Epithelial cell of proximal tubule (primary cell): ENCODE data around the gene CNTF. TPM values are rescaled to one million over a fixed set of nuclear protein-coding genes. Genes with fewer than 3 reads are reported as not detected.

Experiments
- DNase-seq: peaks from one replicate; pipeline ENCODE4 v3.0.0-alpha.2; 2011; ENCODE audit warnings: low read depth
- H3K4me3 ChIP-seq: 2 replicates; pipeline ENCODE4 v1.5.1; 2011; ENCODE audit warnings: low read depth, mild to moderate bottlenecking, low read length
- CTCF ChIP-seq: conservative IDR thresholded peaks from 2 replicates; pipeline ENCODE4 v1.5.1; 2012; ENCODE audit warnings: low read depth, mild to moderate bottlenecking, low read length
- total RNA-seq: library from RNA; depleted of rRNA; stranded (reverse); fragments of >200 nt; gene quantifications from 2 replicates; pipeline ENCODE4 v1.2.3, GENCODE V29; 2015

The CNTF gene
- total RNA-seq, 1 donor from 2014 or later: 0.29 TPM

GRCh38 chr11:58578136-58578634, 44.3 kb upstream of the CNTF start:
- TF ChIP-seq CTCF: no peak
- peak overlapping the region; percentile 93 for H3K4me3 ChIP-seq
- DNase-seq: peak; percentile 97

DNA sequence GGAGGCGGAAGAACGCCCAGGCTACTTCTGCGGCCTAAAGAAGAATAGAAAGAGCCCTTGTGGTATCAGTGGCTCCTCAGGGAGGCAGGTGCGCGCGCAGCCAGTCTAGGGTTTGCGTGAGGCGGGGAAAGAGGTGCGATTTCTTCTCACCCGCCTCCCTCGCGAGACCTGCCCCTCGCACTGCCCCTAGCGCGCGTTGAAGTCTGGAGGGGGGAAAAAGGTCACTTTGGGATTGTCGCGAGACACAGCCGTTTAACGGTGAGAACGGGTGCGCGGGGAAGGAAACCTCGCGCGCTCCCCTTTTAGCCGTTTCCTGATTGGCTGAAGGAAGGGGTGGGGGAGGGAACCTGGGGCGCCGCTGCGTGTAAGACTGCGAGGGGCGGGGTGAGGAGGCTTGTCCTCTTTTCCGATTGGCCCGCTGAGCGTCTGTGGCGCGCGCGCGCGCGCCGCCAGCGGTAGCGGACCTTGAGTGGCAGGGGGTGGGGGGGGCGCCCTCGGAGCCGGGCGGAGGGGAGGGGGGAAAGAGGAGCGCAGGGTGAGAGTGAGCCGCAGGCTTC, 43.8 kb upstream of the CNTF start, which contains the start of gene ZFP91:
Gene ZFP91, plus strand, starts transcription at position 429 of the 557 bp plus-strand sequence. CDS start 219 bp downstream, outside the sequence.
- TF ChIP-seq CTCF: no peak
- H3K4me3 ChIP-seq: peak within 1 kb of the TSS; percentile 93
- peak; percentile 75 for DNase-seq

DNA sequence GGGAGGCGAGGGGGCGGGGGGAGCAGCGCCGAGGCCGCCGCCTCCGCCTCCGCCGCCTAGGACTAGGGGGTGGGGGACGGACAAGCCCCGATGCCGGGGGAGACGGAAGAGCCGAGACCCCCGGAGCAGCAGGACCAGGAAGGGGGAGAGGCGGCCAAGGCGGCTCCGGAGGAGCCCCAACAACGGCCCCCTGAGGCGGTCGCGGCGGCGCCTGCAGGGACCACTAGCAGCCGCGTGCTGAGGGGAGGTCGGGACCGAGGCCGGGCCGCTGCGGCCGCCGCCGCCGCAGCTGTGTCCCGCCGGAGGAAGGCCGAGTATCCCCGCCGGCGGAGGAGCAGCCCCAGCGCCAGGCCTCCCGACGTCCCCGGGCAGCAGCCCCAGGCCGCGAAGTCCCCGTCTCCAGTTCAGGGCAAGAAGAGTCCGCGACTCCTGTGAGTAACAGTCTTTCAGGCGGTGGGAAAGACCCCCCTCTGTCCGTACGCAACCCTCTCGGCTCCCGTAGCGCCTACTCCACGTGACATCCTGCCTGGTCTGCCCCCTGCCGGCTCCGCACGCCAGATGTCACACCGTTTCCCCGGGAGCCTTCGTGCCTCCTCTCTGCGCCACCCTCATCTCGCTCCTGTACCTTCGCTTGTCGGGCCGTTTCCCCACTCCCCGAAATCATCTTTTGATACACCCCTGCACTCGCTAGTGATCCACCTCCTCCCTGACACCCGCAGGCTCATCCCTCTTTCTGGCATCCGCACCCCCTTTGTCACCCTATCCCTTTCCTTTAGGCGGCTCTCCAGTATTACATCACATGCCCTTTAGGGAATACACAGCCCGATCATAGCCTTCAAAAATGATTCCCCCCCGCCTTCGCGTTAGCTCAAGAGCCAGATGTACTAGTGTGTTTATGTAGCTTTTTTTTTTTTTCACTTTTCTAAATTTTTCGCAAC, 43.0 kb upstream of the CNTF start:
- TF ChIP-seq CTCF: peak; percentile 77
- peak overlapping the region; percentile 69 for H3K4me3 ChIP-seq
- no peak for DNase-seq

DNA sequence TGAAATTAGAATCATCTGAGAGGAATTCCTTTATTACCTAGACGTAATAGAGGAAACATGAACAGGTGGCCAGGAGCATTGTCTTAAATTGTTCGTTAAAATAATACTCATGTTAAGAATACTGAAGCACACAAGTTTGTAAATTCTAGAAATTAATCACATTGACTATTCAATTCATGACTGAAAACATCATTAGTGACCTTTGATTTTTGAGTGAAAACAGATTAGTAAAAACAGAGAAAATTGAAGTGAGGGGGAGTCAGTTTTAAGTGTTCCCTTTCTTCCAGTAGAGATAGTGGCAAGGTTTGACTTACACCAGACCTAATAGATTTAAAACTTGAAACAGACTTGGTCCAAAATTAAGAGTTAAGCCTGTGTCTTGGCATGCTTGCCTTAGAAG, 42.2 kb upstream of the CNTF start:
- no peak for TF ChIP-seq CTCF
- DNase-seq: no peak
- H3K4me3 ChIP-seq: peak overlapping the region; percentile 69

- no peak for DNase-seq
- TF ChIP-seq CTCF: no peak
- no peak overlapping the region for H3K4me3 ChIP-seq
Observed at GRCh38 chr11:58582437-58582836, 40.0 kb upstream of the CNTF start.

- no peak overlapping the region for H3K4me3 ChIP-seq
- TF ChIP-seq CTCF: no peak
- DNase-seq: no peak
Observed at GRCh38 chr11:58586998-58587397, 35.5 kb upstream of the CNTF start.

DNA sequence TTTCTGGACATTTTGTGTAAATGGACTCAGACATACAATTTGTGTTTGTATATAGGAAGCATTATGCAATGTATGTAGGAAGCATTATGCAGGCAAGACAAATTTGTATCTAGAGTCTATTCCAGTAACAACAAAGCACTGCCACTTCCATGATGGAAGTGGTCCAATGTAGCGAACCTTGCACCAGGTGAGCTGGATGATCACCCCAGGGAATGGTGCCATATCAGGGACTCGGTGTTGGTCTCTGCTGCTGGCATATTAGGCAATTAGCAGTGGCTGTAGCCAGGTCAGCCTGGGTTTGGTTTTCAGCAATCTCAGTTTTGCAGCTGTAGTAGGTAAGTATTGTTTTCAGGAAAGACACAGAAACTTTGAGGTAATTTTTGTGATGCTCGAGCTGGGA, 30.8 kb upstream of the CNTF start:
- H3K4me3 ChIP-seq: no peak overlapping the region
- no peak for DNase-seq
- TF ChIP-seq CTCF: no peak
